Lower lobe of right lung (tissue), 2 donors: Measurements from ENCODE around the gene PTPN2. TPM values are rescaled to one million over a fixed set of nuclear protein-coding genes. Genes with fewer than 3 reads are reported as not detected.

Experiments used
- ATAC-seq, 2 donors: fragments of 200-7000 bp; cut with Tn5 transposase; one replicate each; pipeline ENCODE4 v1.9.1; 2020 to 2022; ENCODE audit warnings: mild to moderate bottlenecking in 2 of 2, moderate library complexity in 2 of 2
- DNase-seq: peaks from one replicate; pipeline ENCODE4 v3.0.0-alpha.2; 2020
- H3K27ac ChIP-seq: fragments of 200-600 bp; one replicate; pipeline ENCODE4 v1.8.0; 2022
- H3K27me3 ChIP-seq: fragments of 200-600 bp; one replicate; pipeline ENCODE4 v1.8.0; 2022; ENCODE audit warnings: low read depth
- H3K36me3 ChIP-seq: fragments of 200-600 bp; one replicate; pipeline ENCODE4 v1.8.0; 2022; ENCODE audit warnings: mild to moderate bottlenecking
- H3K4me1 ChIP-seq: fragments of 200-600 bp; one replicate; pipeline ENCODE4 v1.8.0; 2022
- H3K4me3 ChIP-seq: fragments of 200-600 bp; one replicate; pipeline ENCODE4 v1.8.0; 2022; ENCODE audit warnings: mild to moderate bottlenecking
- H3K9me3 ChIP-seq: fragments of 200-600 bp; one replicate; pipeline ENCODE4 v1.8.0; 2022
- CTCF ChIP-seq: fragments of 200-600 bp; IDR thresholded peaks from one replicate; pipeline ENCODE4 v1.8.0; 2022; ENCODE audit warnings: antibody characterized with exemption, mild to moderate bottlenecking
- intact Hi-C: fragments of 100-400 bp; cut with DNase I; formaldehyde crosslinking; loops from one replicate; pipeline ENCODE4 v1.11.0; 2022
- total RNA-seq: library from RNA; stranded (reverse); fragmentation: NEBNext Ultra II Directional; extraction: Animal tissue kit (Norgen Biotek cat#: 25700); gene quantifications from one replicate; pipeline ENCODE4 v1.2.1, GENCODE V29; 2021
- donor health status: DM: no; HTN: yes; CAD: no; lungs with severe emphysema.

PTPN2 gene
- total RNA-seq, 1 donor from 2014 or later: 52.6 TPM

- H3K36me3 ChIP-seq: no peaks in the 10 kb centered on the region
- intact Hi-C loops: no loop called here
- H3K27me3 ChIP-seq: no peaks in the 10 kb centered on the region
- no peak for TF ChIP-seq CTCF
- H3K27ac ChIP-seq: no peak overlapping the region
- H3K4me3 ChIP-seq: no peak overlapping the region
- H3K4me1 ChIP-seq: no peaks in the 10 kb centered on the region
- ATAC-seq (no peak), DNase-seq (no peak)
- no peaks in the 10 kb centered on the region for H3K9me3 ChIP-seq
These were observed 114.2 kb downstream of the PTPN2 start for GRCh38 chr18:12769644-12770440.

- Histone ChIP-seq H3K36me3 (no peaks in the 10 kb centered on the region), H3K27me3 (no peaks in the 10 kb centered on the region), H3K9me3 (no peaks in the 10 kb centered on the region), H3K4me1 (no peaks in the 10 kb centered on the region), H3K4me3 (no peak overlapping the region), H3K27ac (no peak overlapping the region)
- no peak for TF ChIP-seq CTCF
- ATAC-seq: no peak
- no peak for DNase-seq
- intact Hi-C loops: no loop called here
These were observed 114.9 kb downstream of the PTPN2 start for GRCh38 chr18:12769136-12769535.

GRCh38 chr18:12768625-12769024 is 115.4 kb downstream of the PTPN2 start:
- ATAC-seq (no peak), DNase-seq (no peak)
- no peak for TF ChIP-seq CTCF
- Histone ChIP-seq H3K27me3 (no peaks in the 10 kb centered on the region), H3K27ac (no peak overlapping the region), H3K9me3 (no peaks in the 10 kb centered on the region), H3K4me1 (no peaks in the 10 kb centered on the region), H3K4me3 (no peak overlapping the region), H3K36me3 (no peaks in the 10 kb centered on the region)
- intact Hi-C loops: no loop called here

GRCh38 chr18:12767580-12768155 is 116.4 kb downstream of the PTPN2 start:
- H3K36me3 ChIP-seq: no peaks in the 10 kb centered on the region
- ATAC-seq (no peak), DNase-seq (no peak)
- H3K27ac ChIP-seq: no peak overlapping the region
- intact Hi-C loops: no loop called here
- no peaks in the 10 kb centered on the region for H3K9me3 ChIP-seq
- no peak overlapping the region for H3K4me3 ChIP-seq
- H3K27me3 ChIP-seq: no peaks in the 10 kb centered on the region
- H3K4me1 ChIP-seq: no peaks in the 10 kb centered on the region
- TF ChIP-seq CTCF: no peak

- no peak for DNase-seq
- intact Hi-C loops: no loop called here
- TF ChIP-seq CTCF: no peak
- no peaks in the 10 kb centered on the region for H3K4me1 ChIP-seq
- H3K27me3 ChIP-seq: no peaks in the 10 kb centered on the region
- no peak for ATAC-seq
- no peak overlapping the region for H3K27ac ChIP-seq
- no peaks in the 10 kb centered on the region for H3K36me3 ChIP-seq
- no peaks in the 10 kb centered on the region for H3K9me3 ChIP-seq
- no peak overlapping the region for H3K4me3 ChIP-seq
These were observed 117.0 kb downstream of the PTPN2 start for GRCh38 chr18:12766986-12767433.
